ENCODE results near the gene KNG1.

DNA sequence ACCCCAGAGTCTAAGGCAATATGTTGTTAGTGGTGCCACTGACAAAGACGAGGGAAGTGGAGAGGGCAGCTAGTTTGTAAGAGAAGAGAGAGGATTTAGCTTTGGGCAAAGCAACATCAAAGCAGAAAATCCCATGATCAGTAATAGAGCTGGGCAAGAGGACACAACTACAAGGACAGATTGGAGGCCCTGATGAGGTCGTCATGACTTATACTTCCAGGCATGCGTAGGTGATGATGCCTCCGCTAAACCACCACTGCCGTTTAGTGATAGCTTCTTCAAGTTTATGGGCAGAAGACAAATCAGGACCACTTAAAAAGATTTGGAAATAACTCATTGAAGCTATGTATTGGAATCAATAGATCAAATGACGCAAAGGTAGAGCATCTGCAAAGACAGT lies 48.7 kb upstream of the KNG1 start:
- TF ChIP-seq JUND (IDR thresholded peaks at IDR 0.05; ENCODE audit: low read depth, low read length) (no peak), EZH2 (IDR thresholded peaks at IDR 0.05; ENCODE audit: borderline replicate concordance, control insufficient read depth, low read depth, low read length) (no peak), ATF3 (IDR thresholded peaks at IDR 0.05; ENCODE audit: borderline replicate concordance, extremely low read depth, low read depth, low read length) (no peak), CTCF (IDR thresholded peaks at IDR 0.05 in 2 of 3, conservative IDR thresholded peaks at IDR 0.05 in 1 of 3; ENCODE audit: control insufficient read depth in 2 of 3, extremely low read depth in 1 of 3, insufficient read depth in 1 of 3, low read depth in 3 of 3, low read length in 3 of 3) (no peak), POLR2AphosphoS5 (IDR thresholded peaks at IDR 0.05; ENCODE audit: low read length) (no peak), FOS (IDR thresholded peaks at IDR 0.05; ENCODE audit: borderline replicate concordance, extremely low read depth, insufficient read length) (no peak), BRCA1 (IDR thresholded peaks at IDR 0.05; ENCODE audit: low read depth, low read length) (no peak), MXI1 (IDR thresholded peaks at IDR 0.05; ENCODE audit: low read depth, low read length) (no peak), MTA3 (IDR thresholded peaks at IDR 0.05; ENCODE audit: borderline replicate concordance, low read length) (no peak), POLR2A (IDR thresholded peaks at IDR 0.05; ENCODE audit: low read depth, low read length) (no peak), RAD21 (IDR thresholded peaks at IDR 0.05; ENCODE audit: insufficient read depth, low read depth, low read length) (no peak), ZBTB33 (IDR thresholded peaks at IDR 0.05) (no peak), TCF12 (IDR thresholded peaks at IDR 0.05; ENCODE audit: low read depth, low read length) (no peak)
- TF ChIP-seq, protein P1, sequence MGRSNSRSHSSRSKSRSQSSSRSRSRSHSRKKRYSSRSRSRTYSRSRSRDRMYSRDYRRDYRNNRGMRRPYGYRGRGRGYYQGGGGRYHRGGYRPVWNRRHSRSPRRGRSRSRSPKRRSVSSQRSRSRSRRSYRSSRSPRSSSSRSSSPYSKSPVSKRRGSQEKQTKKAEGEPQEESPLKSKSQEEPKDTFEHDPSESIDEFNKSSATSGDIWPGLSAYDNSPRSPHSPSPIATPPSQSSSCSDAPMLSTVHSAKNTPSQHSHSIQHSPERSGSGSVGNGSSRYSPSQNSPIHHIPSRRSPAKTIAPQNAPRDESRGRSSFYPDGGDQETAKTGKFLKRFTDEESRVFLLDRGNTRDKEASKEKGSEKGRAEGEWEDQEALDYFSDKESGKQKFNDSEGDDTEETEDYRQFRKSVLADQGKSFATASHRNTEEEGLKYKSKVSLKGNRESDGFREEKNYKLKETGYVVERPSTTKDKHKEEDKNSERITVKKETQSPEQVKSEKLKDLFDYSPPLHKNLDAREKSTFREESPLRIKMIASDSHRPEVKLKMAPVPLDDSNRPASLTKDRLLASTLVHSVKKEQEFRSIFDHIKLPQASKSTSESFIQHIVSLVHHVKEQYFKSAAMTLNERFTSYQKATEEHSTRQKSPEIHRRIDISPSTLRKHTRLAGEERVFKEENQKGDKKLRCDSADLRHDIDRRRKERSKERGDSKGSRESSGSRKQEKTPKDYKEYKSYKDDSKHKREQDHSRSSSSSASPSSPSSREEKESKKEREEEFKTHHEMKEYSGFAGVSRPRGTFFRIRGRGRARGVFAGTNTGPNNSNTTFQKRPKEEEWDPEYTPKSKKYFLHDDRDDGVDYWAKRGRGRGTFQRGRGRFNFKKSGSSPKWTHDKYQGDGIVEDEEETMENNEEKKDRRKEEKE (IDR thresholded peaks at IDR 0.05) = no peak

Measured in GM12878 (cell line).